Posterior cingulate gyrus (tissue), 11 donors: ENCODE data around the gene SLC2A14.
"Not testable (repeated sequence)": the region's sequence is repeated elsewhere in the genome, so short reads cannot be mapped to it uniquely, and the experiment has no call there.

Experiments used
- DNase-seq, 10 donors: peaks; one replicate each; pipeline versions ENCODE4 v3.0.0 to v3.0.0-alpha.2; 2020 to 2021; ENCODE audit warnings: mixed read lengths in 3 of 10
- intact Hi-C: fragments of 100-400 bp; cut with DNase I; formaldehyde crosslinking; loops from one replicate; pipeline ENCODE4 v1.15.1; 2023

Gene SLC2A14

DNA sequence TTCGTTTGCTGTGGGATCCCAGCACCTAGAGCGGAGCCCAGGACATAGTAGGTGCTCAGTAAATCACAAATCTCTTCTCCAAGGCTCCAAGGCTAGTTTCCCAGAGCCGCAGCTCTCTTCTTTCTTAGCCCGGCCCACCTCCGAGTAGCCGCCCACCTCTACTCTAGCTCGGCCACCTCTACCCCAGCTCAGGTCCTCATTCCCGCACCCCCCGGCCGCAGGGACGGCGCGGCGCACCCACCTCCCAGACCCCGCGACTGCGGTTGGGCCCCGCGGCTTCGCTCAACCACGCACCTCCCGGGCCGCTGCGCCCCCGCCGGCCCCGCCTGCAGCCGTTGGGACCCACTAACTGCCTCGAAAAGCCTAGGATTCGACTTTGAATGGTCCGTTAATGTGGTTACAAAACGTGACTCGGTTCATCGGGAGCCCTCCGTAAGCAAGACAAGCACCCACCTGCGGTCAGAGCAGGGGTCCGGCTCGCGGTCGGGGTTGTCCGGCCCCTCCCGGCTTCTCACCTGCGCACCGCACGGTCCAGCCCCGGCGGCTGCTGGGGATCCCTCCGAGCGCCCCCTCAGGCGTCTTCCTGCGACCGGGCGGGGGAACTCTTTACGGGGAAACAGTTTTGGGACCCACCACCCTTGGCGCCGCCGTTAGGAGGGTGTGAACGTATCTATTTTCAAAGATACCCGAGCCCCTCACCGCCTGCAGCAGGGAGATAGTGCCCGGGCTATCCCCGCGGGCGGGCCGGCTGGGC, at the start of gene SLC2A14:
SLC2A14 (minus strand) TSS at position 350 of the 754 bp plus-strand sequence. CDS start 3,035 bp downstream, outside the sequence.
- intact Hi-C loops, result no loop called here
- peak in 2 of 10 donors; percentile 52 to 57 for DNase-seq

DNA sequence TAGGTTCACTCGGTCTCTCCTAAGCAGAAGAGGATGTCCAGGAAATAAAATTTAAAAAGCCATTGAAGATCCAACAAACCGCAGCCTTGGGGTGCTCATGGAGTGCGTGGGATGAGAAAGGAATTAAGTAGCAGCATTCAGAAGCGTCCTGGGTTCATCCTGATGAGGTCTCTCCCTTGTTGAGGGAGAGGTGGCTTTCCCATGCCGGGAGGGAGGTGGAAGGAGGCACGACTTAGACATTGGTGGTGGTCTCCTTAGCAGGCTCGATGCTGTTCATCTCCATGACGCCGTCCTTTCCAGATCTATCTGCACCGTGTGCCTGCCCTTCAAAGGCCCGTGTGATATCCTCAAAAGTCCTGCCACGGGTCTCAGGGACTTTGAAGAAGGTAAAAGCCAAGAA, 48.5 kb upstream of the SLC2A14 start:
- DNase-seq, intact Hi-C loops: not testable (repeated sequence)

DNA sequence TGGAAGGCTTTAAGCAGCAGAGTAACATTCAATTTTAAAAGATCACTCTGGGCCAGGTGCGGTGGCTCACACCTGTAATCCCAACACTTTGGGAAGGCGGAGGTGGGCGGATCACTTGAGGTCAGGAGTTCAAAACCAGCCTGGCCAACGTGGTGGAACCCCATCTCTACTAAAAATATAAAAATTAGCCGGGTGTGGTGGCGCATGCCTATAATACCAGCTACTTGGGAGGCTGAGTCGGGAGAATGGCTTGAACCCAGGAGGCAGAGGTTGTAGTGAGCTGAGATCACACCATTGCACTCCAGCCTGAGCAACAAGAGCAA, 45.5 kb upstream of the SLC2A14 start:
- DNase-seq, result not testable (repeated sequence)
- intact Hi-C loops, result loop anchor here (10.0 kb wide), 1 partner anchor 53 kb away; no protein-coding TSS in a partner anchor

DNA sequence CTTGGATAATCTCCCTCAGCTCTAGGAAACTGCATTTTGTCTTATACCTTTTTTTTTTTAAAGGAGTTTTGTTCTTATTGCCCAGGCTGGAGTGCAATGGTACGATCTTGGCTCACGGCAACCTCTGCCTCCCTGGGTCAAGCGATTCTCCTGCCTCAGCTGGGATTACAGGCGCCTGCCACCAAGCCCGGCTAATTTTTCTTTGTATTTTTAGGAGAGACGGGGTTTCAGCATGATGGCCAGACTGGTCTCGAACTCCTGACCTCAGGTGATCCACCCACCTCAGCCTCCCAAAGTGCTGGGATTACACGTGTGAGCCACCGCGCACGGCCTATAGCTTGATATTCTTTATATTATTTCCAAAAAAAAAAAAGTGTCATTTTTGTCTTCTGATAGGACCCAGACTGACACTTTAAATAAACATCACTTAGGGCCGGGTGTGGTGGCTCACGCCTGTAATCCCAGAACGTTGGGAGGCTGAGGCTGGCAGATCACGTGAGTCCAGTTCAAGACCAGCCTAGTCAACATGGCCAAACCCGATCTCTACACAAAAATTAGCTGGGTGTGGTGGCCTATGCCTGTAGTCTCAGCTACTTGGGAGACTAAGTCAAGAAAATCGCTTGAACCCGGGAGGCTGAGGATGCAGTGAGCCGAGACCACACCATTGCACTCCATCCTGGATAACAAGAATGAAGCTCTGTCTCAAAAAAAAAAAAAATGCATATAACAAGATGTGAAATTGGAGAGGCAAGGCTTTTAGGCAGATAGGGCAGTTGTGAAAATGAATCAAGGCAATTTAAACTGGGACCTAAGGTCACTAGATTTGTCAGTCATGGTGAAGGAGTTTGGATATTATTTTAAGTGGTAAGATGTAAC, 44.9 kb upstream of the SLC2A14 start:
- DNase-seq, result no peak
- intact Hi-C loops, result loop anchor here (10.0 kb wide), 1 partner anchor 53 kb away; no protein-coding TSS in a partner anchor

DNA sequence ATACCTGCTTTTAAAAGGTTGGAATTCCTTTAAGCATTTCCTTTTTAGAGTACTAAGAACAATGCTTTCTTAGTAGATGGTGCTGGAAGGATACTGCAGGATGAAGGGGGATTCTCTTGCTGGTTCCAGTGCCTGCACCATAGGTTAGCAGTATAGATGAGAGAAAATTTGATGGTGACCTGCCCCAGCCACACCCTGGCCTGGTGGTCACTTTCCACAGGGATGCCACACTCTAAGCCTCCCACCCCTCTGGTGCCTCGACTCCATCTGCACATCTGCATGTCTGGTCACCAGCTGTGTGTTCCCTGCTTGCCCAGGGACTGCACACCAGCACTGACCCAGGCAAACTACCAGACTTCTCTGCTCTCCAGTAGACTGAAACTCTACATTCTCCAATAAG, 44.2 kb upstream of the SLC2A14 start:
- no peak for DNase-seq
- intact Hi-C loops, result loop anchor here (10.0 kb wide), 1 partner anchor 52 kb away; no protein-coding TSS in a partner anchor

DNA sequence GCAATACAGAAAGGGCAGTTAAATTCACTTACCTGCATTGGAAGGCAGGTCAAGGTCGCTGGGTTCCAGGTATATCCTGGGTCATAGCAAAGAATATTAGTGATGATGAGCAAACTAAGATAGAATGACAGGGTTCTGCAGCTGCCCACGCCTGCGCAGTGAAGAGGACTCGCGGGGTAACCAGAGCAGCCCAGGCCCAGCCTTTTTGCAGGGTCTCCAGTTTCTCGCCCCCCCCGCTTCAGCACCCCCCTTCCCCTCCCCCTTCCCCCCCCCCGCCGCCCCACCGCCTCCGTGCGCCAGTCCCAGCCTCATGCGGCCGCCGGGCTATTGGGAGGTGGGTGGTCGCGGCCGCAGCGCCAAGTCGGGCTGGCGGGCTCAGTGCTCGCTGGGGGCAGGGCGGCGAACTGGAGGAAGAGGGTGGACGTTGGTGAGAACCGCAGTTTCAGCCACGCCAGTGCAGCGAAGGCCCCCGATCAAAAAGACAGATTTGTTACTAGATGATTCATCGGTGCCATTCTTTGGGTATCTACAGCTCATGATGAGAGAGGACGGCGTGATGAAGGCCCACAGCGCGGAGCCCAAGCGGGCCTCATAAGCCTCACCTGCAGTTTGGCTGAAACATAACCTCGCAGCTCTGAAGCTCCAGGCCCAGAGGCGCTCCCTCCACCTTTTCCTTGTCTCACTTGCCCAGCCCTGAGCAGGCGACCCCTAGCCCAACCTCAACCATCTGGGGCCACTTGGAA, 43.1 kb upstream of the SLC2A14 start:
- DNase-seq, result no peak
- intact Hi-C loops, result loop anchor here (10.0 kb wide), 1 partner anchor 51 kb away; no protein-coding TSS in a partner anchor

DNA sequence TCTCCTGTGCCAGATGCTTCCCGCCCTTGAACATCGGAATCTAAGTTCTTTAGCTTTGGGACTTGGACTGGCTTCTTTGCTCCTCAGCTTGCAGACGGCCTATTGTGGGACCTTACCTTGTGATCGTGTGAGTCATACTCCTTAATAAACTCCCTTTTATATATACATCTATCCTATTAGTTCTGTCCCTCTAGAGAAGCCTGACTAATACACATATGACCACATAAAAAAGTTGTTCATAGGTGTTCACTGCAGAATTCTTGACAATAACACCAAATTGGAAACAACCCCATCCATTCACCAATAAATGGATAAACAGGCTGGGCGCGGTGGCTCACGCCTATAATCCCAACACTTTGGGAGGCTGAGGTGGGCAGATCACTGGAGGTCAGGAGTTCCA, 37.4 kb upstream of the SLC2A14 start:
- intact Hi-C loops, result loop anchor here (10.0 kb wide), 1 partner anchor 45 kb away; no protein-coding TSS in a partner anchor
- not testable (repeated sequence) for DNase-seq

DNA sequence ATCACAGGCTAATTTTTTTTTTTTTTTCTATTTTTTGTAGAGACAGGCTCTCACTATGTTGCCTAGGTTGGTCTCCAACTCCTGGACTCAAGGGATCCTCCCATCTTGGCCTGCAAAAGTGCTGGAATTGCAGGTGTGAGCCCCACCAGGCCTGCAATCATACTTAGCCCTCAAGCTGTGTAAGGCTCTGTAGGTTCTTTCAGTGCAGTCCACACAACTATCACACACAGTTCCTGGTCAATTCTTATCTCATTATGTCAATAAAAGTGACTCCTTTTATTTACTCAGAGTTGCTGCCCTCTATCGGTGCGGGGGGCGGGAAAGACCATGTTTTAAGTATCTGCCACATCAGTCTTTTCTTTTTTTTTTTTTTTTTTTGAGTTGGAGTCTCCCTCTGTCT, 34.3 kb upstream of the SLC2A14 start:
- no peak for DNase-seq

DNA sequence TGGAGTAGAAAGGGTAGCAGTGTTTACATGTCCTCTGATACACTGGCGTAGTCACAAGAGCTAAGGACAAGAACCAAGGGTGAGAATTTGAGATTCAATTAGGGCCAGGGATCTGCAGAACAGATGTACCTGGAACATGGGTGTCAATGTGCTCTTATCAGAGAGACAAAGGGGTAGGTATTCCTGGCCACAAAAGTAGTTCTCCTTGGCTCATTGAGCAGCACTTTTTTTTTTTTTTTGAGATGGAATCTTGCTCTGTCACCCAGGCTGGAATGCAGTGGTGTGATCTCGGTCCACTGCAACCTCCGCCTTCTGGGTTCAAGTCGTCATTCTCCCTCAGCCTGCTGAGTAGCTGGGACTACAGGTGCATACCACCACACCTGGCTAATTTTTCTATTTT, 33.6 kb upstream of the SLC2A14 start:
- DNase-seq, intact Hi-C loops: not testable (repeated sequence)

More for the DNA sequence above, 34.3 kb upstream of the SLC2A14 start:
- intact Hi-C loops, result no loop called here

DNA sequence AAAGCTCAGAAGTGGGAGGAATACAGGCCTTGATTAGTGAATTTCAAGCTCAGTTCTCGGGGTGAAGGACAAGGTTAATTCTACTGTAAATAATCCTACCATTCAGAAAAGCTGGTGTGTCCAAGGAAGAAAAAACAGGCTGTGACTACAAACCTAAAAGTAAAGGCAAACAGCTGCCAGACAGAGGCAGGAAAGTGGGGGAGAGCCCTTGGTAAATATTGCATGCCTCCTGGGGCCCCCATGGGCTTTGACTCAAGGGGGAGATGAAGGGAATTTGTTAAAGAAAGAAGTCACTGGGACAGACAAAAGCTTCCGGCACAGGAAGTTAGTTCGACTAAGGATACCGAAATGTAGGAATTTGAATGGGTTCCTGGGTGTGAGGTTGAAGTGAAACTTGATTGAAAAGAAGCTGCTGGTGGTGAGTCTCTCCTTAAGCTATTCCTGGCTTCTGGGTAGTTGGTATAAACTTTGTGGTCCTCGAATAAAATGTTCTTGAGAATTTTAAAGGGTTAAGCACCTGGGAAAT, 32.9 kb upstream of the SLC2A14 start:
- intact Hi-C loops, DNase-seq: not testable (repeated sequence)

DNA sequence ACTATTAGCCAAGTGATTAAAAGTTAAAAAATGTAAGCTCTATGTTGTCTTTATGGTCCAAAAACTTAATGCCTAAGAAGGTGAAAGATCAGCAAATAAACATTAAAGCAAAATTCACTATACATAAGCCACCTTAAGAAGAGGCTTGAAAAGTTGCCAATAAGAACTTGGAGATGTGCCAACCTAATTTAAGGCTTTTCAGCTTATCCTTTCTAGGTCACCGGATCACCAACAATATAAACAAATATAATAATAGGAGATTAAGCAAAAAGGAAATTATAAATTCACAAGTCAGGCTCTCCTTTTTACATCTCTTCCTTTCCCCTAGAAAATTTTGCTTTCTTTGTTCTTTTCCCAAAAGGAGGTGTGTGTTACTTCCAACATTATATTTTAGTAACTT, 32.4 kb upstream of the SLC2A14 start:
- intact Hi-C loops, result no loop called here
- DNase-seq, result no peak

DNA sequence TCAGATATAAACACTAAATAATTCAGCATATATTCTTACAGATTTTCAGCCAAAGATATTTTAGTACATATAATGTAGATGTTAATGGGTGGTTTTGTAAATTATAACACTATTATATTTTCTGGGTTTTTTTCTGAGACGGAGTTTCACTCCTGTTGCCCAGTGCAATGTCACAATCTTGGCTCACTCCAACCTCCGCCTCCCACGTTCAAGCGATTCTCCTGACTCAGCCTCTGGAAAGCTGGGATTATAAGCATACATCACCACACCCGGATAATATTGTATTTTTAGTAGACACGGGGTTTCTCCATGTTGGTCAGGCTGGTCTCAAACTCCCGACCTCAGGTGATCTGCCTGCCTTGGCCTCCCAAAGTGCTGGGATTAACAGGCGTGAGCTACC, 29.7 kb upstream of the SLC2A14 start:
- peak in 1 of 10 donors; percentile 2 for DNase-seq
- intact Hi-C loops, result not testable (repeated sequence)

DNA sequence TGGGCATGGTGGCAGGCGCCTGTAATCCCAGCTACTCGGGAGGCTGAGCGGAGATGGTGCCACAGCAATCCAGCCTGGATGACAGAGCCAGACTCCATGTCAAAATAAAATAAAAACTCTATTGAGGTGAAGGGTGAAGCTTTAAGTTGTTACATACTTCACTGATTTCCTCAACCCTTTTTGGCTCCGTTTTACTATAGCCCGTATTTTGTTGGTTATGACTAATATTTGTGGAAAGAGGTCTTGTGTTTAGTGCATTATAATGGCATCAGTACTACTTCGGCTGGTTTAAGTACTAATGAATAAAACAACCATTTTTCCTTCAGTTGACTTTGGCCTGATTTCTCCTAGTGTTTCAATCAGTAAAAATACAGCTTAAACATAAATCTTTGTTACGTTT, 27.0 kb upstream of the SLC2A14 start:
- DNase-seq, result no peak
- intact Hi-C loops, result no loop called here

DNA sequence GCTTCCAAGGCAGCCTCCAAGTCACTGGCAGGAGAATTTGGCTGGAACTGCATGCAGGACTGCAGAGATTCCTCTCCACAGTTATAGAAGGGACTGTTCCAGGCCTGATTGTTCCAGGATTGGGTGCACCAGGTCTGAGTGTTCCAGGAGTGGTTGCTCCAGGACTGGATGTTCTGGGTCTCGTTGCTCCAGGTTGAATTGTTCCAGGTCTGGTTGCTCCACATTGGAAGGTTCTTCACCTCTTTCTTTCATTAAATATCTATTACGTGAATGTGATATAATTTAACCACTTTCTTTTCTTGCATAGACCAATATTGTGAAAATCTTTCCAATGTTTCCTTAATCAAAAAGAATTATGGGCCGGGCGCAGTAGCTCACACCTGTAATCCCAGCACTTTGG, 24.0 kb upstream of the SLC2A14 start:
- DNase-seq, intact Hi-C loops: not testable (repeated sequence)

DNA sequence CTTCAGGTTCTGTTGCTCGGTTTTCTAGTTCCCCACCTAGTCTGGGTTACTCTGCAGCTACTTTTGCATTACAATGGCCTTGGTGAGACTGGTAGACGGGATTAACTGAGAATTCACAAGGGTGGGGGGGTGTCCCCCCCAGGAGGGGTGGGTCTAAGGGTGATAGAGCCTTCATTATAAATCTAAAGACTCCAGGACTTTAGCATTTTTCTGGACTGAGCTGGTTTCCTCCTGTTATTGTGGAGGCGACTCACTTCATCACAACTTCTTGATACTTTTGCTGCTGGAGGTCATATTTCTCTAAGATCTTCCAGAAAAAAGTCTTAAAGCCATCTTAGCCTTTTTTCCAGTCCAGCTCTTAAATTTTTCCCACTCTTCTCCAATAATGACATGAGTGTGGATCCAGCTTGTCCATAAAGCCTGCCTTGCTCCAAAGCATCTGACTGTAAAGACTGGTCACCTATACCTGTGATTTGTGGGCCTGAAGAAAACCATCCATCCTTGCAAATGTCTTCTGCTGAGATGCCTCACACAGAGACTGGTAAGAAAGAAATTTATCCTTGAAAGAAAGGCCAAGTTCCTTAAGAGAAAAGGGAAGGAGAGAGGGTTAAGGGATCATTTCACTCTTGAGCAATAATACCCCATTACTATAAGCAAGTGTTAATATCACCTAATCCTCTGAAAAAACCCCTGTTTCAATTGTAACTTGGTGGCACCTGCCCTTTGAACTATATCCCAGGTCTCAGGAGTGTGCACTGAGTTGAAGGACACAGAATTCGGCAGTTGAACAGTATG, 19.7 kb upstream of the SLC2A14 start:
- intact Hi-C loops, result no loop called here
- DNase-seq, result no peak

DNA sequence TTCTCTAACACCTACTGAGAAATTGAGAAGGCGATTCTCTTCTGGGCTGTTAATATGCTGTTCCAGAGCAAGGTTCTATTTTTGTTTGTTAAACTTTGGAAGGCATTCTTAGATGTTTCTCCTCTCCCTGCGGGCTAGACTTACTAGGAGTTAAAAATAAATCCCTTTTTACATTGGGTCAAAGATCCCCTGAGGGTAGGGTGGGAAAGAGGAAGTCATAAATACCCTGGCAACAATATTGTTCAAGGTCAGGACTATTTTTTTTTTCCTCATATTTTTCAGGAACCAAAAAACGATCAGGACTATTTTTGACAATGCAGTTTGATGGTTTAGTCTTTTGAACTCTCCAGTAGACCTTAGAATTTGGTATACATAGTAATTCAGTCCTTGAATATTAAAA, 12.0 kb upstream of the SLC2A14 start:
- DNase-seq, result no peak
- intact Hi-C loops, result no loop called here

DNA sequence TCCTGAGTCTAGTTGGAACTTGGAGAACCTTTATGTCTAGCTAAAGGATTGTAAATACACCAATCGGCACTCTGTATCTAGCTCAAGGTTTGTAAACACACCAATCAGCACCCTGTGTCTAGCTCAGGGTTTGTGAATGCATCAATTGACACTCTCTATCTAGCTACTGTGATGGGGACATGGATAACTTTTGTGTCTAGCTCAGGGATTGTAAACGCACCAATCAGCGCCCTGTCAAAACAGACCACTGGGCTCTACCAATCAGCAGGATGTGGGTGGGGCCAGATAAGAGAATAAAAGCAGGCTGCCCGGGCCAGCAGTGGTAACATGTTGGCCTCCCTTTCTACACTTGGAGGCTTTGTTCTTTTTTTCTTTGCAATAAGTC, 9.0 kb upstream of the SLC2A14 start:
- intact Hi-C loops, DNase-seq: not testable (repeated sequence)

DNA sequence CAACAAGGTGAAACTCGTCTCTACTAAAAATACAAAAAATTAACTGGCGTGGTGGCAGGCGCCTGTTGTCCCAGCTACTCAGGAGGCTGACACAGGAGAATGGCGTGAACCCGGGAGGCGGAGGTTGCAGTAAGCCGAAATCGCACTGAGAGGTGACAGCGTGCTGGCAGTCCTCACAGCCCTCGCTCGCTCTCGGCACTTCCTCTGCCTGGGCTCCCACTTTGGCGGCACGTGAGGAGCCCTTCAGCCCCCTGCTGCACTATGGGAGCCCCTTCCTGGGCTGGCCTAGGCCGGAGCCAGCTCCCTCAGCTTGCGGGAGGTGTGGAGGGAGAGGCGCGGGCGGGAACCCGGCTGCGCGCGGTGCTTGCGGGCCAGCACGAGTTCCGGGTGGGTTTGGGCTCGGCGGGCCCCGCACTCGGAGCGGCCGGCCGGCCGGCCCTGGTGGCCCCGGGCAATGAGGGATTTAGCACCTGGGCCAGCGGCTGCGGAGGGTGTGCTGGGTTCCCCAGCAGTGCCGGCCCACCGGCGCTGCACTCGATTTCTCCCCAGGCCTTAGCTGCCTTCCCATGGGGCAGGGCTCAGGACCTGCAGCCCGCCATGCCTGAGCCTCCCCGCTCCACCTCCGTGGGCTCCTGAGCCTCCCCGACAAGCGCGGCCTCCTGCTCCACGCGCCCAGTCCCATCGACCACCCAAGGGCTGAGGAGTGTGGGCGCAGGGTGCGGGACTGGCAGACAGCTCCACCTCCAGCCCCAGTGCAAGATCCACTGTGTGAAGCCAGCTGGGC, 8.4 kb upstream of the SLC2A14 start:
- intact Hi-C loops, result not testable (repeated sequence)
- DNase-seq, result peak in 2 of 10 donors; percentile 32 to 43

DNA sequence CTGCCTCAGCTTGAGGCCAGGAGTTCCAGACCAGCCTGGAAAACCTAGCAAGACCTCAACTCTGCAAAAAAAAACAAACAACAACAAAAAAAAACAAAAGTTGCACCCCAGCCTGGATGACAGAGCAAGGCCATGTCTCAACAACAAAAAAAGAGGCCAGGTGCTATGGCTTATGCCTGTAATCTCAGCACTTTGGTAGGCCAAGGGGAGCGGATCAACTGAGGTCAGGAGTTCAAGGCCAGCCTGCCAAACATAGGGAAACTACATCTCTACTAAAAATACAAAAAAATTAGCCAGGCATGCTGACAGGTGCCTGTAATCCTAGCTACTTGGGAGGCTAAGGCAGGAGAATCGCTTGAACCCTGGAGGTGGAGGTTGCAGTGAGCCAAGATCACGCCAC, 6.5 kb upstream of the SLC2A14 start:
- intact Hi-C loops, result no loop called here
- DNase-seq, result no peak
